H1 (cell line): Measurements from ENCODE around the gene TEX22. TPM values are rescaled to one million over a fixed set of nuclear protein-coding genes. Genes with fewer than 3 reads are reported as not detected.

Experiments used
- CTCF ChIA-PET: fragments of 300-600 bp; sonication (Branson Sonifier 250); formaldehyde crosslinking; loops from one replicate; lab custom pipeline; 2021; ENCODE audit not compliant: partially characterized antibody; lab: Charles Lee
- POLR2A ChIA-PET: fragments of 300-600 bp; sonication (Branson Sonifier 250); formaldehyde crosslinking; loops from one replicate; lab custom pipeline; 2021; ENCODE audit warnings: inconsistent platforms; ENCODE audit not compliant: partially characterized antibody; lab: Charles Lee
- DNase-seq, 2 experiments: peaks; one replicate each; pipeline versions ENCODE4 v3.0.0 to v3.0.0-alpha.2; 2010 to 2022; ENCODE audit warnings: low spot score in 2 of 2, low read depth in 1 of 2, mixed read lengths in 1 of 2
- FAIRE-seq: peaks from 2 replicates; lab custom pipeline; 2011; peaks lifted over from hg19 to GRCh38; lab: Jason Lieb, UNC
- H2AFZ ChIP-seq: 2 replicates; pipeline ENCODE4 v1.8.1; 2012; ENCODE audit warnings: low read length, inconsistent platforms
- H2AK5ac ChIP-seq: 2 replicates; pipeline ENCODE4 v1.6.1; 2013; ENCODE audit warnings: low read depth, low read length
- H2BK120ac ChIP-seq: replicated peaks from 2 replicates; pipeline ENCODE3; 2013; ENCODE audit warnings: low read depth, low read length, inconsistent platforms
- H2BK12ac ChIP-seq: 2 replicates; pipeline ENCODE4 v1.6.1; 2013; ENCODE audit warnings: low read depth, low read length
- H2BK15ac ChIP-seq: 2 replicates; pipeline ENCODE4 v1.6.1; 2013; ENCODE audit warnings: low read length
- H2BK20ac ChIP-seq: 2 replicates; pipeline ENCODE4 v1.6.1; 2013; ENCODE audit warnings: low read length
- H2BK5ac ChIP-seq: 2 replicates; pipeline ENCODE4 v1.6.1; 2013; ENCODE audit warnings: low read depth, low read length
- H3K14ac ChIP-seq: 2 replicates; pipeline ENCODE4 v1.6.1; 2013; ENCODE audit warnings: inconsistent platforms; ENCODE audit not compliant: insufficient read length
- H3K18ac ChIP-seq: 2 replicates; pipeline ENCODE4 v1.6.1; 2013; ENCODE audit warnings: low read length; ENCODE audit errors: extremely low read depth
- H3K23ac ChIP-seq: 2 replicates; pipeline ENCODE4 v1.6.1; 2013; ENCODE audit warnings: inconsistent platforms; ENCODE audit not compliant: insufficient read length
- H3K23me2 ChIP-seq: 2 replicates; pipeline ENCODE4 v1.6.1; 2013; ENCODE audit warnings: low read depth, low read length
- H3K27ac ChIP-seq: 2 replicates; pipeline ENCODE4 v1.6.1; 2011; ENCODE audit warnings: low read depth, low read length, inconsistent platforms
- H3K27me3 ChIP-seq, 4 experiments: replicated peaks in 1 of 4; 1 replicate in 1 of 4; 2 replicates in 3 of 4; pipeline versions ENCODE4 v1.6.1 to v1.8.1; 2011 to 2013; ENCODE audit warnings: low read length in 3 of 4, mild to moderate bottlenecking in 3 of 4, inconsistent platforms in 2 of 4, mixed read lengths in 2 of 4, moderate library complexity in 1 of 4; ENCODE audit not compliant: control insufficient read depth in 3 of 4, insufficient read depth in 3 of 4; ENCODE audit errors: extremely low read depth in 1 of 4
- H3K36me3 ChIP-seq, 4 experiments: 2 replicates each; pipeline versions ENCODE4 v1.6.1 to v1.8.1; 2011 to 2013; ENCODE audit warnings: mild to moderate bottlenecking in 4 of 4, low read length in 3 of 4, moderate library complexity in 2 of 4, control low read depth in 1 of 4, inconsistent platforms in 1 of 4; ENCODE audit not compliant: insufficient read depth in 4 of 4, control insufficient read depth in 2 of 4
- H3K4ac ChIP-seq: replicated peaks from 2 replicates; pipeline ENCODE3; 2013; ENCODE audit warnings: low read length, low read depth, mixed read lengths, inconsistent platforms; ENCODE audit not compliant: insufficient read length
- H3K4me1 ChIP-seq, 4 experiments: replicated peaks in 1 of 4; 1 replicate in 1 of 4; 2 replicates in 3 of 4; pipeline versions ENCODE4 v1.6.1 to v1.8.1; 2011 to 2013; ENCODE audit warnings: low read length in 3 of 4, inconsistent platforms in 2 of 4, mixed read lengths in 1 of 4; ENCODE audit not compliant: insufficient read depth in 4 of 4, control insufficient read depth in 3 of 4
- H3K4me2 ChIP-seq, 2 experiments: 2 replicates each; pipeline versions ENCODE4 v1.6.1 to v1.8.1; 2011 to 2013; ENCODE audit warnings: low read depth in 2 of 2, low read length in 2 of 2, control low read depth in 1 of 2, inconsistent platforms in 1 of 2, mild to moderate bottlenecking in 1 of 2; ENCODE audit not compliant: insufficient read depth in 1 of 2
- H3K4me3 ChIP-seq, 4 experiments: fragments of 200-600, 300-600 bp in 1 of 4; sonication (generic), shearing (Covaris generic), sonication (Bioruptor Twin) in 1 of 4; 2 replicates each; pipeline versions ENCODE4 v1.5.1 to v1.8.1; 2011 to 2016; ENCODE audit warnings: low read length in 4 of 4, low read depth in 3 of 4, control low read depth in 2 of 4, inconsistent platforms in 2 of 4, mild to moderate bottlenecking in 2 of 4, mixed read lengths in 1 of 4, moderate library complexity in 1 of 4; ENCODE audit not compliant: insufficient read depth in 2 of 4; ENCODE audit errors: extremely low read depth in 1 of 4
- H3K56ac ChIP-seq: replicated peaks from 2 replicates; pipeline ENCODE3; 2013; ENCODE audit warnings: low read depth, mild to moderate bottlenecking, mixed read lengths, low read length, inconsistent platforms; ENCODE audit not compliant: insufficient read length
- H3K79me1 ChIP-seq: 2 replicates; pipeline ENCODE4 v1.6.1; 2013; ENCODE audit warnings: low read depth, low read length, control low read depth
- H3K79me2 ChIP-seq, 2 experiments: 2 replicates each; pipeline versions ENCODE4 v1.6.1 to v1.8.1; 2012 to 2013; ENCODE audit warnings: low read length in 2 of 2, mild to moderate bottlenecking in 2 of 2, inconsistent platforms in 1 of 2; ENCODE audit not compliant: insufficient read depth in 2 of 2, control insufficient read depth in 1 of 2
- H3K9ac ChIP-seq, 4 experiments: replicated peaks in 1 of 4; 1 replicate in 1 of 4; 2 replicates in 3 of 4; pipeline versions ENCODE4 v1.6.1 to v1.8.1; 2011 to 2013; ENCODE audit warnings: low read depth in 3 of 4, low read length in 3 of 4, control low read depth in 2 of 4, mild to moderate bottlenecking in 2 of 4, moderate library complexity in 2 of 4, inconsistent platforms in 1 of 4; ENCODE audit errors: extremely low read depth in 1 of 4
- H3K9me3 ChIP-seq, 2 experiments: 2 replicates each; pipeline versions ENCODE4 v1.6.1 to v1.8.1; 2012 to 2013; ENCODE audit warnings: mild to moderate bottlenecking in 2 of 2, moderate library complexity in 2 of 2, control low read depth in 1 of 2, inconsistent platforms in 1 of 2, low read depth in 1 of 2, low read length in 1 of 2, mixed read lengths in 1 of 2; ENCODE audit not compliant: insufficient read depth in 2 of 2
- H4K20me1 ChIP-seq, 2 experiments: replicated peaks in 1 of 2; 2 replicates each; pipeline versions ENCODE3 to v1.8.1; 2011 to 2013; ENCODE audit warnings: inconsistent platforms in 2 of 2, low read length in 2 of 2, mild to moderate bottlenecking in 1 of 2; ENCODE audit not compliant: insufficient read depth in 2 of 2, control insufficient read depth in 1 of 2
- H4K5ac ChIP-seq: 2 replicates; pipeline ENCODE4 v1.6.1; 2013; ENCODE audit warnings: low read length, low read depth, mixed read lengths, inconsistent platforms; ENCODE audit not compliant: insufficient read length
- H4K8ac ChIP-seq: 2 replicates; pipeline ENCODE4 v1.8.0; 2013; ENCODE audit warnings: mild to moderate bottlenecking, moderate library complexity, low read length, inconsistent platforms; ENCODE audit not compliant: insufficient read depth; ENCODE audit errors: extremely low read depth
- H4K91ac ChIP-seq: replicated peaks from 2 replicates; pipeline ENCODE3; 2013; ENCODE audit warnings: low read length, mixed read lengths, inconsistent platforms; ENCODE audit not compliant: insufficient read length
- BCL11A ChIP-seq, 2 experiments: IDR thresholded peaks; one replicate each; pipeline ENCODE4 v1.6.1; 2011; ENCODE audit warnings: low read depth in 2 of 2, low read length in 2 of 2, mild to moderate bottlenecking in 2 of 2
- BRCA1 ChIP-seq: IDR thresholded peaks from 2 replicates; pipeline ENCODE4 v1.6.1; 2012; ENCODE audit warnings: low read depth, low read length, improper control_type of control experiment
- GTF2F1 ChIP-seq: IDR thresholded peaks from 2 replicates; pipeline ENCODE4 v1.6.1; 2012; ENCODE audit warnings: low read depth, low read length, improper control_type of control experiment, borderline replicate concordance
- HDAC2 ChIP-seq, 2 experiments: fragments of 300-600 bp in 1 of 2; sonication (generic) in 1 of 2; IDR thresholded peaks; 2 replicates each; pipeline ENCODE4 v1.6.1; 2011 to 2012; ENCODE audit warnings: low read depth in 2 of 2, low read length in 2 of 2, mild to moderate bottlenecking in 2 of 2, moderate library complexity in 2 of 2, borderline replicate concordance in 1 of 2, inconsistent platforms in 1 of 2
- JUN ChIP-seq: IDR thresholded peaks from 2 replicates; pipeline ENCODE4 v1.6.1; 2011; ENCODE audit warnings: low read depth, mild to moderate bottlenecking, improper control_type of control experiment, low read length
- RNF2 ChIP-seq: fragments of 200-900, 300-1000 bp; sonication (generic); IDR thresholded peaks from 2 replicates; pipeline ENCODE4 v1.7.1; 2016; ENCODE audit warnings: borderline replicate concordance, low read depth, mild to moderate bottlenecking, antibody characterized with exemption, low read length; ENCODE audit not compliant: poor library complexity, severe bottlenecking; ENCODE audit errors: missing control alignments
- TAF1 ChIP-seq: IDR thresholded peaks from 2 replicates; pipeline ENCODE4 v1.6.1; 2011; ENCODE audit warnings: mild to moderate bottlenecking, low read depth, low read length
- ZNF274 ChIP-seq: IDR thresholded peaks from 2 replicates; pipeline ENCODE4 v1.7.0; 2012; ENCODE audit warnings: low read length, borderline replicate concordance; ENCODE audit errors: extremely low read depth
- WGBS, 2 experiments: shearing (Covaris generic) in 1 of 2; methylation state at CpG; one replicate each; pipeline versions ENCODE4 v1.1.6 to v1.1.7; 2013 to 2015; ENCODE audit warnings: low lambda C conversion rate in 2 of 2, mixed read lengths in 2 of 2, inconsistent platforms in 1 of 2, low coverage in 1 of 2, missing lambda C conversion rate in 1 of 2; ENCODE audit not compliant: insufficient replicate concordance in 2 of 2, insufficient coverage in 1 of 2, insufficient read length in 1 of 2; ENCODE audit errors: extremely low coverage in 1 of 2, missing lambda C conversion rate in 1 of 2; 5-methylcytosine and 5-hydroxymethylcytosine counted together
- polyA plus RNA-seq, 7 experiments: library from polyadenylated mRNA; depleted of rRNA in 3 of 7; stranded (reverse) in 5 of 7; unstranded in 2 of 7; fragments of >200 nt in 5 of 7; fragments of 200-250 nt in 2 of 7; gene quantifications; 1 replicate in 5 of 7; 2 replicates in 1 of 7; 4 replicates in 1 of 7; pipeline versions ENCODE4 v1.2.1 to v1.2.3, GENCODE V29; 2011 to 2013; ENCODE audit warnings: missing spikeins in 2 of 7, mixed read lengths in 2 of 7
- total RNA-seq: library from RNA; stranded (reverse); fragmentation: NEBNext Ultra II Directional; extraction: Animal tissue kit (Norgen Biotek cat#: 25700); gene quantifications from 2 replicates; pipeline ENCODE4 v1.2.1, GENCODE V29; 2021

TEX22 gene
- total and polyA plus RNA-seq, 2 of the 8 experiments (the other 6 are each of a cell fraction or from before 2014, with no cell fraction given): 0.24 to 0.39 TPM

GRCh38 chr14:105397350-105397931, 897 bp upstream of the TEX22 start:
- H4K5ac ChIP-seq: no peak overlapping the region
- FAIRE-seq: no peak
- TF ChIP-seq ZNF274 (no peak), RNF2 (no peak), GTF2F1 (no peak), JUN (no peak), BCL11A (IDR thresholded peaks at IDR 0.05; ENCODE audit: low read depth in 2 of 2, low read length in 2 of 2) (no peak), BRCA1 (no peak), HDAC2 (IDR thresholded peaks at IDR 0.05; ENCODE audit: borderline replicate concordance in 1 of 2, low read depth in 2 of 2, low read length in 2 of 2) (no peak), TAF1 (no peak)

More at GRCh38 chr14:105397350-105397931, 897 bp upstream of the TEX22 start:
- no peak overlapping the region for H3K18ac ChIP-seq
- peak overlapping the region in 1 of 4 experiments; percentile 71; a peak in 2 of 8 replicates for H3K4me3 ChIP-seq
- CTCF ChIA-PET: interaction anchor here (0.8 to 1.6 kb wide), 5 partner anchors 8 to 190 kb away, joined by 3 to 6 read pairs (median 4); no protein-coding TSS in a partner anchor
- no peak overlapping the region for H3K23ac ChIP-seq
- H2AFZ ChIP-seq: no peak overlapping the region
- peaks cover 3% of the 10 kb centered on the region; the same call in 1 of the 2 replicates for H3K23me2 ChIP-seq
- H3K79me2 ChIP-seq: no peaks in the 10 kb centered on the region
- peak overlapping the region; percentile 14 for H4K91ac ChIP-seq
- H3K4ac ChIP-seq: no peak overlapping the region
- H4K20me1 ChIP-seq: no peaks in the 10 kb centered on the region
- peaks cover 0 to 16% (median 7%) of the 10 kb centered on the region in 4 experiments; a peak in 3 of 7 replicates for H3K27me3 ChIP-seq
- H2AK5ac ChIP-seq: no peak overlapping the region; the same call in 1 of the 2 replicates
- no peaks in the 10 kb centered on the region; the same call in 1 of the 2 replicates for H3K79me1 ChIP-seq
- no peak overlapping the region for H2BK20ac ChIP-seq
- H3K36me3 ChIP-seq: peaks cover 0 to 18% (median 2%) of the 10 kb centered on the region in 4 experiments; a peak in 4 of 8 replicates
- no peak overlapping the region for H3K9ac ChIP-seq
- H3K56ac ChIP-seq: no peak overlapping the region
- H3K9me3 ChIP-seq: peaks cover 22 to 38% of the 10 kb centered on the region in 2 experiments
- H3K4me1 ChIP-seq: peaks cover 0 to 9% (median 3%) of the 10 kb centered on the region in 4 experiments; a peak in 4 of 7 replicates
- POLR2A ChIA-PET: interaction anchor here (0.7 to 2.8 kb wide), 7 partner anchors 9 to 470 kb away, joined by 3 to 9 read pairs (median 4); no protein-coding TSS in a partner anchor
- WGBS, 2 experiments: 95% methylated on average over 13 of the region's 13 CpGs; no CpG with 5 or more reads in 1 of the 2 experiments
- no peak overlapping the region for H2BK5ac ChIP-seq
- DNase-seq: no peak
- H4K8ac ChIP-seq: peak overlapping the region; percentile 99
- no peak overlapping the region for H3K14ac ChIP-seq
- peak overlapping the region; percentile 71; the same call in 1 of the 2 replicates for H2BK12ac ChIP-seq
- H2BK120ac ChIP-seq: no peak overlapping the region
- H3K4me2 ChIP-seq: peak overlapping the region; percentile 29 to 75; a peak in 2 of 4 replicates
- H2BK15ac ChIP-seq: no peak overlapping the region
- no peak overlapping the region for H3K27ac ChIP-seq
